Gastrocnemius medialis (tissue), 4 donors: ENCODE data around the gene CSNK2B. TPM values are rescaled to one million over a fixed set of nuclear protein-coding genes. Genes with fewer than 3 reads are reported as not detected.

Experiments used
- ATAC-seq, 2 donors: fragments of 150-250 bp; one replicate each; pipeline ENCODE4 v1.9.1; 2016
- DNase-seq, 2 donors: peaks; one replicate each; pipeline ENCODE4 v3.0.0-alpha.2; 2019
- H3K27ac ChIP-seq, 4 donors: fragments of 200-600 bp; sonication (generic); 1 replicate in 1 of 4; 2 replicates in 3 of 4; pipeline ENCODE4 v1.5.1; 2016 to 2018; ENCODE audit warnings: mild to moderate bottlenecking in 2 of 4, moderate library complexity in 1 of 4
- H3K27me3 ChIP-seq, 3 donors: fragments of 200-600 bp; sonication (generic) in 2 of 3; 1 replicate in 1 of 3; 2 replicates in 2 of 3; pipeline versions ENCODE4 v1.5.1 to v1.6.0; 2016 to 2019; ENCODE audit warnings: mild to moderate bottlenecking in 1 of 3, moderate library complexity in 1 of 3
- H3K36me3 ChIP-seq, 2 donors: fragments of 200-600 bp; sonication (generic) in 1 of 2; one replicate each; pipeline ENCODE4 v1.5.1; 2017 to 2018
- H3K4me1 ChIP-seq, 2 donors: fragments of 200-600 bp; sonication (generic) in 1 of 2; one replicate each; pipeline ENCODE4 v1.5.1; 2016 to 2017; ENCODE audit warnings: mild to moderate bottlenecking in 2 of 2
- H3K4me3 ChIP-seq, 4 donors: fragments of 200-600 bp; sonication (generic) in 3 of 4; 1 replicate in 1 of 4; 2 replicates in 3 of 4; pipeline ENCODE4 v1.5.1; 2016 to 2019; ENCODE audit warnings: mild to moderate bottlenecking in 2 of 4
- H3K9me3 ChIP-seq, 3 donors: fragments of 200-600 bp; sonication (generic) in 2 of 3; 1 replicate in 1 of 3; 2 replicates in 2 of 3; pipeline ENCODE4 v1.5.1; 2016 to 2019
- POLR2A ChIP-seq, 2 donors: fragments of 450-650 bp; IDR thresholded peaks; one replicate each; pipeline ENCODE4 v1.6.1; 2017; ENCODE audit warnings: antibody characterized with exemption in 2 of 2, mild to moderate bottlenecking in 2 of 2, moderate library complexity in 2 of 2
- in situ Hi-C, 4 donors: fragments of 200-750 bp; cut with MboI; loops; one replicate each; pipeline versions ENCODE4 v1.15.0 to v1.8.0; 2017; ENCODE audit warnings: low sequenced_read_pairs in 4 of 4
- intact Hi-C: fragments of 100-400 bp; cut with DNase I; formaldehyde crosslinking; loops from one replicate; pipeline ENCODE4 v1.15.1; 2023; ENCODE audit warnings: low total_unique reads
- total RNA-seq, 4 donors: library from RNA; depleted of rRNA; stranded (reverse); fragments of >200 nt; gene quantifications; one replicate each; pipeline versions ENCODE4 v1.1.0 to v1.2.3, GENCODE V29; 2016
- TF ChIP-seq, protein P1 (sequence below), 5 experiments: fragments of 450-650 bp in 3 of 5; fragments of 200-600 bp in 2 of 5; sonication (generic) in 2 of 5; IDR thresholded peaks in 4 of 5; conservative IDR thresholded peaks in 1 of 5; 1 replicate in 4 of 5; 2 replicates in 1 of 5; pipeline ENCODE4 v1.5.1; 2016 to 2019; ENCODE audit warnings: antibody characterized with exemption in 5 of 5, mild to moderate bottlenecking in 3 of 5, moderate library complexity in 3 of 5

Gene CSNK2B
- total RNA-seq, 4 donors from 2014 or later: 185 to 251 (median 226) TPM

DNA sequence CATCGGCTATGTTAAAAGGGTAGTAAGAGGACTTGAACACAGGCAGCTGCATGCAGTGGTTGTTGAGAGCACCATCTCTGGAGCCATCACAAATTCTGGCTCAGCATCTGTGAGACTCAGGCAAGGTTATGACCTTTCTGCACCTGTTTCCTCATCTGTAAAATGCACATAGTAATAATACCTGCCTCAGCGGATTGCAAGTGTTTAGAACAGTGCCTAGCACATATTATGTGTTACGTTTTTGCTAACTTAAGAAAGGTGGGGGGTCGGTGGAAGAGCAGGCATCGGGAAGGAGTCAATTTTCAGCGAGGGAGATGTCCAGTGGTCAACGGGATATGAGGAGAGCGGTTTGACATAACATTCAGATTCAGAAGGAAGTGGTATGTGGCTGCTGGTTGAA is 12.1 kb downstream of the CSNK2B start:
- Histone ChIP-seq H3K36me3 (peaks cover 0 to 5% of the 10 kb centered on the region in 2 donors), H3K27me3 (no peaks in the 10 kb centered on the region), H3K9me3 (no peaks in the 10 kb centered on the region), H3K4me1 (peaks cover 13% of the 10 kb centered on the region in 2 donors), H3K4me3 (no peak overlapping the region), H3K27ac (no peak overlapping the region)
- ATAC-seq (no peak), DNase-seq (no peak)
- TF ChIP-seq, protein P1, sequence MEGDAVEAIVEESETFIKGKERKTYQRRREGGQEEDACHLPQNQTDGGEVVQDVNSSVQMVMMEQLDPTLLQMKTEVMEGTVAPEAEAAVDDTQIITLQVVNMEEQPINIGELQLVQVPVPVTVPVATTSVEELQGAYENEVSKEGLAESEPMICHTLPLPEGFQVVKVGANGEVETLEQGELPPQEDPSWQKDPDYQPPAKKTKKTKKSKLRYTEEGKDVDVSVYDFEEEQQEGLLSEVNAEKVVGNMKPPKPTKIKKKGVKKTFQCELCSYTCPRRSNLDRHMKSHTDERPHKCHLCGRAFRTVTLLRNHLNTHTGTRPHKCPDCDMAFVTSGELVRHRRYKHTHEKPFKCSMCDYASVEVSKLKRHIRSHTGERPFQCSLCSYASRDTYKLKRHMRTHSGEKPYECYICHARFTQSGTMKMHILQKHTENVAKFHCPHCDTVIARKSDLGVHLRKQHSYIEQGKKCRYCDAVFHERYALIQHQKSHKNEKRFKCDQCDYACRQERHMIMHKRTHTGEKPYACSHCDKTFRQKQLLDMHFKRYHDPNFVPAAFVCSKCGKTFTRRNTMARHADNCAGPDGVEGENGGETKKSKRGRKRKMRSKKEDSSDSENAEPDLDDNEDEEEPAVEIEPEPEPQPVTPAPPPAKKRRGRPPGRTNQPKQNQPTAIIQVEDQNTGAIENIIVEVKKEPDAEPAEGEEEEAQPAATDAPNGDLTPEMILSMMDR (IDR thresholded peaks at IDR 0.05 in 4 of 5, conservative IDR thresholded peaks at IDR 0.05 in 1 of 5): no peak
- TF ChIP-seq POLR2A (IDR thresholded peaks at IDR 0.05): no peak
- intact Hi-C loops (no loop called here), in situ Hi-C loops (loop anchor here in 1 of 4 donors (10.0 to 25.0 kb wide), 2 partner anchors 157 to 284 kb away; partner anchors contain the start of genes DXO, NELFE and SKIC2)

DNA sequence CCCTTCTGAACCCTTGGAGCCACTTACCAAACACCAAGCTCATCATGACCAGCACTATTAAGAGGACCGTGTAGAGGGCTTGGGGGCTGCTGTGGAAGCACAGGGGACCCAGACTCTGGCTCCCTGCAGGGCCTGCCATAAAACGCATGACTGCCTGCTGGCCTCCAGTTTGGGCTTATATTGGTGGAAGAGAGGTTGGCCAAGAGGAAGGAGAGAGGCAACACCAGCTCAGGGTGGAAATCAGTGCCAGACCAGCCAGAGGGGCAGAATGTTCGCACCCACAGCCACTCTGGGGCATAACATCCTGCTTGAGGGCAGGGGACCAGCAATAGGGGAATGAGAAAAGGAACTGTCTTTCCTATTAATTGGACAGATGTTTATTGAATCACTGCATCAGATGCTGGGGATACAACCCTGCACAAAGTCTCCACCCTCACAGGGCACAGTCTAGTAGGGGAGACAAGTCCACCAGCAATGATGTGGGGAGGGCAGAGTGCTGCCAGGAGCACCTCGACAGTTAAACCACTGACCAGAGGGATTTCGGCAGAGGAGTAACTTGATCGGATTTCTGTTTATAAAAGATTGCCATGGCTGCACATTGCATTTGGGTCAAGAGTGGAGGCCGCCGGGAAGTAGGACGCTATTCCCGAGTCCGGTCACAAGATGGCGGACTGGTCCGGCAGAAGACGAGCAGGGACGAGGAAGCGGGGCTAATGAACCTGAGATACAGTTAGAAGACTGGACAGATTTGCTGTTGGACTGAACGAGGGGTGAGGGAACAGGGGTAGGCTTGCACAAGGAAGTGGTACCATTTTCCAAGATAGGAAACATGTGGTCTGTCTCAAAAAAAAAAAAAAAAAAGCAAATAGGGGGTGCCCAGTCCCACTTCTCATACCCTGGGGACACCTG is 14.6 kb downstream of the CSNK2B start, which contains the start of gene LY6G5C:
Gene LY6G5C, minus strand, starts transcription at position 842 of the 909 bp plus-strand sequence. Its CDS starts 694 bp downstream, at position 148.
- H3K9me3 ChIP-seq: no peaks in the 10 kb centered on the region
- in situ Hi-C loops (loop anchor here in 3 of 4 donors (5.0 to 25.0 kb wide), 3 partner anchors 87 to 282 kb away; partner anchors contain the start of genes DXO (in 1 of the 3), NELFE (in 1 of the 3) and SKIC2 (in 1 of the 3)), intact Hi-C loops (loop anchor here (1.0 to 2.0 kb wide), 4 partner anchors 14 to 278 kb away; partner anchors contain the start of genes CSNK2B, NELFE and SKIC2)
- H3K27ac ChIP-seq: peak within 1 kb of the TSS; percentile 22 to 74 (median 56)
- ATAC-seq (peak; percentile 97), DNase-seq (peak; percentile 77 to 82)
- H3K4me1 ChIP-seq: peaks cover 13% of the 10 kb centered on the region in 2 donors
- peaks cover 0 to 9% of the 10 kb centered on the region in 2 donors for H3K36me3 ChIP-seq
- H3K27me3 ChIP-seq: no peaks in the 10 kb centered on the region
- TF ChIP-seq, protein P1 (IDR thresholded peaks at IDR 0.05 in 4 of 5, conservative IDR thresholded peaks at IDR 0.05 in 1 of 5): peak; percentile 60 to 80 (median 76)
- TF ChIP-seq POLR2A (IDR thresholded peaks at IDR 0.05): no peak
- peak within 1 kb of the TSS; percentile 43 to 85 (median 66) for H3K4me3 ChIP-seq

DNA sequence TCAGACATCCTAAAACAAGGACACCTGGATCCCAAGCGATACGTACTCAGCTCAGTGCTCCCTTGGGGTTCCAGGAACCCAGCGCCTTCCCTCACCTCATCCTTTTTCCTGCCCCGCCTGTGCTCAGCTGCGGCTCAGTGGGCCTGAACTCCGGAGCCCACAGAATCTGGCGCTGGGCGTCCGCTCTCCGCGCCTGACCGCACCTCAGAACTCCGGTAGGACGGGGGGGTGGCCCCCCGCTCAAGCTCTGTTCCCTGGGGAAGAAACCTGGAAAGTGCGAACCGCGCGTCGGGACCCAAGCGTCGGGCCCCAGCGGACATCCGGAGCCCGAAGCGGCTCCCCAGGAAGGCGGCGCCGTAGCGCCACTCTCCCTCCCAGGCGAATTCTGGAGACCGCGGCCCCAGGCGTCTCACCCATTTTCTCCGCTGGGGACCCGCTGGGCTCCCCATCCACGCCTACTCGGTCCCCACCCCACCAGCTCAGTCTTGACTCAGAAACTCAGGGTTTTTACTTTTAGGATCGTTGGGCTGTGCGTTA is 15.3 kb downstream of the CSNK2B start:
- Histone ChIP-seq H3K27me3 (no peaks in the 10 kb centered on the region), H3K4me3 (peak overlapping the region; percentile 43 to 85 (median 66)), H3K36me3 (peaks cover 0 to 14% of the 10 kb centered on the region in 2 donors), H3K9me3 (no peaks in the 10 kb centered on the region), H3K27ac (peak overlapping the region; percentile 17 to 74 (median 56)), H3K4me1 (peaks cover 13% of the 10 kb centered on the region in 2 donors)
- peak; percentile 39 to 45 for ATAC-seq
- intact Hi-C loops (loop anchor here (2.0 kb wide), 1 partner anchor 278 kb away; the partner anchor contains the start of genes NELFE and SKIC2), in situ Hi-C loops (loop anchor here in 3 of 4 donors (5.0 to 25.0 kb wide), 3 partner anchors 86 to 281 kb away; partner anchors contain the start of genes DXO (in 1 of the 3), NELFE (in 1 of the 3) and SKIC2 (in 1 of the 3))
- no peak for DNase-seq
- TF ChIP-seq POLR2A (IDR thresholded peaks at IDR 0.05): no peak
- TF ChIP-seq, protein P1 (IDR thresholded peaks at IDR 0.05 in 4 of 5, conservative IDR thresholded peaks at IDR 0.05 in 1 of 5): no peak

DNA sequence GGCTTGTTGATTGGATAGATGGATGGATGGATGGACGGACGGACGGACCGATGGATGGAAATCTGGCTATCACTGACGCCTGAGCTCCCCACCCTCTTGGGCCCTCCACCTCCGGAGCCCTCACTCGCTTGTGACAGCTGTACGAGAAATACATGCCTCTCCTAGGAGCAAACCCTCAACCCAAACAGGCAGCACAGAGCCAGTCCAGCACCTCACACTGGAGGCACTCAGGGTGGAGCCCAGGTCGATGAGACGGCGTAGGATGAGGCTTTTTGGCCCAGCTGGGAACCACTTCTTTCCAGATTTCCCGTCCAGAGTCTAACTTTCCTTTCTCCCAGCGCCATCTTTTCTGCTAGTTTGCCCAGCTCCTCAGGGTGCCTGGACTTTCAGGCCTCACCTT is 17.7 kb downstream of the CSNK2B start:
- intact Hi-C loops: no loop called here
- no peak for DNase-seq
- peaks cover 13% of the 10 kb centered on the region in 2 donors for H3K4me1 ChIP-seq
- H3K9me3 ChIP-seq: no peaks in the 10 kb centered on the region
- TF ChIP-seq, protein P1 (IDR thresholded peaks at IDR 0.05 in 4 of 5, conservative IDR thresholded peaks at IDR 0.05 in 1 of 5): no peak
- TF ChIP-seq POLR2A (IDR thresholded peaks at IDR 0.05): no peak
- in situ Hi-C loops: loop anchor here in 3 of 4 donors (5.0 to 25.0 kb wide), 3 partner anchors 84 to 279 kb away; partner anchors contain the start of genes DXO (in 1 of the 3), NELFE (in 1 of the 3) and SKIC2 (in 1 of the 3)
- H3K36me3 ChIP-seq: peaks cover 0 to 38% of the 10 kb centered on the region in 2 donors
- no peak for ATAC-seq
- H3K4me3 ChIP-seq: no peak overlapping the region
- H3K27ac ChIP-seq: no peak overlapping the region
- no peaks in the 10 kb centered on the region for H3K27me3 ChIP-seq
